Activated T-helper 9 cell treated with anti-CD3 and anti-CD28 coated beads, Interleukin-2, amount 50 U/mL, for 16 hours (primary cell): ENCODE results near the gene TRUB1.
"Not testable (repeated sequence)": the region's sequence is repeated elsewhere in the genome, so short reads cannot be mapped to it uniquely, and the experiment has no call there.

Experiments
- DNase-seq: peaks from one replicate; pipeline ENCODE4 v3.0.0-alpha.2; 2020; ENCODE audit warnings: low read depth

Gene TRUB1

GRCh38 chr10:114925587-114926586, 12.1 kb upstream of the TRUB1 start:
- no peak for DNase-seq

- DNase-seq, result no peak
These were observed 9.2 kb upstream of the TRUB1 start for GRCh38 chr10:114928818-114929217.

- DNase-seq, result no peak
These were observed 7.7 kb upstream of the TRUB1 start for GRCh38 chr10:114930320-114930719.

- DNase-seq, result no peak
These were observed 6.8 kb upstream of the TRUB1 start for GRCh38 chr10:114931072-114931679.

- no peak for DNase-seq
These were observed 5.8 kb upstream of the TRUB1 start for GRCh38 chr10:114932225-114932624.

- DNase-seq, result no peak
These were observed 5.0 kb upstream of the TRUB1 start for GRCh38 chr10:114932945-114933344.

GRCh38 chr10:114933588-114933987, 4.4 kb upstream of the TRUB1 start:
- DNase-seq, result no peak

- DNase-seq, result not testable (repeated sequence)
These were observed 4.0 kb upstream of the TRUB1 start for GRCh38 chr10:114933995-114934394.

GRCh38 chr10:114938856-114939193, 830 bp downstream of the TRUB1 start:
- DNase-seq, result no peak

GRCh38 chr10:114940735-114941134, 2.7 kb downstream of the TRUB1 start:
- DNase-seq, result no peak

- DNase-seq, result no peak
These were observed 5.0 kb downstream of the TRUB1 start for GRCh38 chr10:114943000-114943399.

GRCh38 chr10:114953047-114953446, 15.1 kb downstream of the TRUB1 start:
- no peak for DNase-seq

- DNase-seq, result no peak
These were observed 18.0 kb downstream of the TRUB1 start for GRCh38 chr10:114955984-114956383.

GRCh38 chr10:114956466-114956865, 18.5 kb downstream of the TRUB1 start:
- no peak for DNase-seq

- DNase-seq, result no peak
These were observed 19.1 kb downstream of the TRUB1 start for GRCh38 chr10:114957122-114957521.

- DNase-seq, result no peak
These were observed 19.7 kb downstream of the TRUB1 start for GRCh38 chr10:114957673-114958072.

- no peak for DNase-seq
These were observed 24.4 kb downstream of the TRUB1 start for GRCh38 chr10:114962441-114962840.

- DNase-seq, result no peak
These were observed 25.9 kb downstream of the TRUB1 start for GRCh38 chr10:114963908-114964307.

GRCh38 chr10:114967071-114967470, 29.1 kb downstream of the TRUB1 start:
- DNase-seq, result no peak

- DNase-seq, result no peak
These were observed 32.5 kb downstream of the TRUB1 start for GRCh38 chr10:114970515-114970914.

GRCh38 chr10:114973306-114973705, 35.3 kb downstream of the TRUB1 start:
- DNase-seq, result no peak

- DNase-seq, result no peak
These were observed 36.0 kb downstream of the TRUB1 start for GRCh38 chr10:114973997-114974396.

- DNase-seq, result no peak
These were observed 36.6 kb downstream of the TRUB1 start for GRCh38 chr10:114974625-114975024.
